GM12878 (cell line): ENCODE results near the gene DERA. TPM values are rescaled to one million over a fixed set of nuclear protein-coding genes. Genes with fewer than 3 reads are reported as not detected.

Experiments
- ATAC-seq: fragments of 200-7000 bp; cut with Tn5 transposase; 3 replicates; pipeline ENCODE4 v1.9.1; 2020; ENCODE audit warnings: mild to moderate bottlenecking, moderate library complexity
- BruUV-seq: library from RNA; stranded (reverse); fragments of 400-500 nt; replicated peaks from 2 replicates; lab custom pipeline; 2021; lab: Mats Ljungman, UMichigan
- CTCF ChIA-PET: fragments of 300-600 bp; sonication (Branson Sonifier 250); formaldehyde crosslinking; extraction: SDS; loops from one replicate; lab custom pipeline; 2021; ENCODE audit warnings: inconsistent platforms; lab: Yijun Ruan, JAX
- POLR2A ChIA-PET: fragments of 350-600 bp; formaldehyde crosslinking; extraction: SDS; loops from one replicate; lab custom pipeline; 2021; ENCODE audit warnings: inconsistent platforms; lab: Charles Lee
- RAD21 ChIA-PET: fragments of 300-600 bp; sonication (Branson Sonifier 250); formaldehyde crosslinking; loops from one replicate; lab custom pipeline; 2023; ENCODE audit warnings: antibody characterized with exemption; ENCODE audit not compliant: unreplicated experiment; lab: Charles Lee
- SMC1A ChIA-PET: fragments of 300-600 bp; sonication (Branson Sonifier 250); formaldehyde crosslinking; loops from one replicate; lab custom pipeline; 2023; ENCODE audit not compliant: unreplicated experiment, uncharacterized antibody; lab: Charles Lee
- DNase-seq: peaks from one replicate; pipeline ENCODE4 v3.0.0-alpha.2; 2011; ENCODE audit warnings: low read depth, low spot score
- FAIRE-seq: peaks from 3 replicates; lab custom pipeline; 2011; peaks lifted over from hg19 to GRCh38; lab: Jason Lieb, UNC
- H2AFZ ChIP-seq: 2 replicates; pipeline ENCODE4 v1.6.0; 2011; ENCODE audit warnings: low read depth, low read length, control low read depth; ENCODE audit not compliant: control insufficient read depth
- H3K27ac ChIP-seq: 2 replicates; pipeline ENCODE4 v1.5.1; 2011; ENCODE audit warnings: control low read depth; ENCODE audit not compliant: control insufficient read depth, insufficient read depth
- H3K27me3 ChIP-seq, 2 experiments: replicated peaks in 1 of 2; 2 replicates each; pipeline versions ENCODE4 v1.6.0 to v1.6.1; 2011; ENCODE audit warnings: low read length in 1 of 2; ENCODE audit not compliant: control insufficient read depth in 2 of 2, insufficient read depth in 2 of 2
- H3K36me3 ChIP-seq, 2 experiments: 2 replicates each; pipeline ENCODE4 v1.5.1; 2011; ENCODE audit warnings: low read length in 1 of 2; ENCODE audit not compliant: control insufficient read depth in 2 of 2, insufficient read depth in 2 of 2
- H3K4me1 ChIP-seq: 2 replicates; pipeline ENCODE4 v1.6.1; 2011; ENCODE audit warnings: mild to moderate bottlenecking, low read length, moderate library complexity, mixed read lengths; ENCODE audit not compliant: control insufficient read depth, insufficient read depth
- H3K4me2 ChIP-seq: 2 replicates; pipeline ENCODE4 v1.6.0; 2011; ENCODE audit warnings: control low read depth; ENCODE audit not compliant: control insufficient read depth, insufficient read depth
- H3K4me3 ChIP-seq: fragments of 200-600 bp; sonication (generic); 2 replicates; pipeline ENCODE4 v1.5.1; 2016
- H3K79me2 ChIP-seq: 2 replicates; pipeline ENCODE4 v1.6.0; 2011; ENCODE audit warnings: low read length; ENCODE audit not compliant: control insufficient read depth, insufficient read depth
- H3K9ac ChIP-seq: 2 replicates; pipeline ENCODE4 v1.8.0; 2011; ENCODE audit warnings: low read length, control low read depth, mixed read lengths; ENCODE audit not compliant: control insufficient read depth, insufficient read depth
- H3K9me3 ChIP-seq: replicated peaks from 3 replicates; pipeline ENCODE4 v1.5.1; 2011; ENCODE audit warnings: mild to moderate bottlenecking, low read length; ENCODE audit not compliant: control insufficient read depth, insufficient read depth
- H4K20me1 ChIP-seq: 2 replicates; pipeline ENCODE4 v1.6.0; 2011; ENCODE audit not compliant: control insufficient read depth, insufficient read depth
- BCL3 ChIP-seq: IDR thresholded peaks from 2 replicates; pipeline ENCODE4 v1.6.1; 2011; ENCODE audit warnings: borderline replicate concordance, low read depth, mild to moderate bottlenecking, moderate library complexity, low read length; ENCODE audit not compliant: insufficient read depth, poor library complexity, severe bottlenecking
- BMI1 ChIP-seq: fragments of 450-650 bp; IDR thresholded peaks from 2 replicates; pipeline ENCODE4 v1.6.1; 2016; ENCODE audit warnings: mild to moderate bottlenecking, moderate library complexity, borderline replicate concordance
- DPF2 ChIP-seq: fragments of 450-650 bp; IDR thresholded peaks from 2 replicates; pipeline ENCODE4 v1.6.1; 2017; ENCODE audit warnings: mild to moderate bottlenecking
- IKZF2 ChIP-seq, 2 experiments: fragments of 450-650 bp; IDR thresholded peaks; 2 replicates each; pipeline ENCODE4 v1.6.1; 2017; ENCODE audit warnings: mild to moderate bottlenecking in 2 of 2, moderate library complexity in 2 of 2
- LARP7 ChIP-seq: fragments of 450-650 bp; IDR thresholded peaks from 2 replicates; pipeline ENCODE4 v1.6.1; 2017; ENCODE audit warnings: mild to moderate bottlenecking
- MEF2B ChIP-seq: fragments of 450-650 bp; IDR thresholded peaks from 2 replicates; pipeline ENCODE4 v1.6.1; 2018; ENCODE audit warnings: mild to moderate bottlenecking, moderate library complexity; ENCODE audit not compliant: partially characterized antibody, poor library complexity, severe bottlenecking
- NBN ChIP-seq: fragments of 450-650 bp; IDR thresholded peaks from 2 replicates; pipeline ENCODE4 v1.6.1; 2016
- NFIC ChIP-seq: IDR thresholded peaks from 2 replicates; pipeline ENCODE4 v1.6.1; 2012; ENCODE audit warnings: low read depth, mild to moderate bottlenecking, inconsistent platforms, low read length, moderate library complexity
- PAX5 ChIP-seq: IDR thresholded peaks from 2 replicates; pipeline ENCODE4 v1.6.1; 2011; ENCODE audit warnings: low read depth, low read length, borderline replicate concordance
- PAX8 ChIP-seq: fragments of 450-650 bp; IDR thresholded peaks from 2 replicates; pipeline ENCODE4 v1.6.1; 2017; ENCODE audit warnings: mild to moderate bottlenecking, moderate library complexity
- POLR2AphosphoS2 ChIP-seq: IDR thresholded peaks from 2 replicates; pipeline ENCODE4 v1.6.1; 2011; ENCODE audit warnings: low read depth, mild to moderate bottlenecking, low read length, improper control_type of control experiment, moderate library complexity
- RB1 ChIP-seq: fragments of 450-650 bp; formaldehyde crosslinking; IDR thresholded peaks from 2 replicates; pipeline ENCODE4 v1.6.1; 2017; ENCODE audit warnings: mild to moderate bottlenecking, borderline replicate concordance
- RBBP5 ChIP-seq: fragments of 200-600 bp; sonication (generic); conservative IDR thresholded peaks from 2 replicates; pipeline ENCODE4 v1.6.1; 2016
- RCOR1 ChIP-seq: conservative IDR thresholded peaks from 2 replicates; pipeline ENCODE4 v1.6.1; 2012; ENCODE audit warnings: low read depth, low read length, improper control_type of control experiment
- SMAD5 ChIP-seq: IDR thresholded peaks from 2 replicates; pipeline ENCODE4 v1.6.1; 2016; ENCODE audit warnings: antibody characterized with exemption, low read depth
- STAT3 ChIP-seq: IDR thresholded peaks from 2 replicates; pipeline ENCODE4 v1.6.1; 2011; ENCODE audit warnings: low read depth, low read length, improper control_type of control experiment
- TCF12 ChIP-seq: IDR thresholded peaks from 2 replicates; pipeline ENCODE4 v1.6.1; 2011; ENCODE audit warnings: low read depth, mild to moderate bottlenecking, low read length
- TCF7 ChIP-seq: IDR thresholded peaks from 2 replicates; pipeline ENCODE4 v1.6.1; 2014; ENCODE audit warnings: antibody characterized with exemption, borderline replicate concordance
- ZBED1 ChIP-seq: IDR thresholded peaks from 2 replicates; pipeline ENCODE4 v1.6.1; 2016; ENCODE audit warnings: borderline replicate concordance
- ZNF217 ChIP-seq: fragments of 450-650 bp; IDR thresholded peaks from 2 replicates; pipeline ENCODE4 v1.6.1; 2017; ENCODE audit warnings: antibody characterized with exemption, mild to moderate bottlenecking
- ZNF622 ChIP-seq: fragments of 450-650 bp; IDR thresholded peaks from 2 replicates; pipeline ENCODE4 v1.6.1; 2017; ENCODE audit warnings: mild to moderate bottlenecking, inconsistent platforms
- WGBS: methylation state at CpG from one replicate; pipeline ENCODE4 v1.1.6; 2016; ENCODE audit warnings: low lambda C conversion rate; ENCODE audit not compliant: insufficient replicate concordance, insufficient coverage; ENCODE audit errors: missing lambda C conversion rate; 5-methylcytosine and 5-hydroxymethylcytosine counted together
- in situ Hi-C: fragments of 300-500 bp; cut with MboI; formaldehyde crosslinking; loops from 9 replicates; pipeline ENCODE4 v1.14.3; 2018; ENCODE audit warnings: mixed read lengths
- intact Hi-C: fragments of 100-400 bp; cut with micrococcal nuclease; formaldehyde crosslinking; loops from one replicate; pipeline ENCODE4 v1.14.2; 2022; ENCODE audit not compliant: unreplicated experiment
- polyA plus RNA-seq, 11 experiments: library from polyadenylated mRNA; depleted of rRNA in 4 of 11; unstranded in 6 of 11; stranded (reverse) in 5 of 11; fragments of >200 nt; fragmentation: Nextera tagmentation in 4 of 11; fragmentation: Illumina TruSeq in 1 of 11; extraction: Ambion mirVana in 4 of 11; extraction: Trizol in 1 of 11; gene quantifications; 1 replicate in 1 of 11; 2 replicates in 10 of 11; pipeline versions ENCODE4 v1.2.1 to v1.2.3, GENCODE V29; 2011 to 2016; ENCODE audit warnings: inconsistent platforms in 2 of 11, missing spikeins in 2 of 11, low read depth in 1 of 11
- total RNA-seq, 4 experiments: library from RNA; depleted of rRNA in 3 of 4; stranded (reverse); fragments of >200 nt in 3 of 4; fragmentation: Illumina TruSeq in 1 of 4; extraction: Trizol in 1 of 4; gene quantifications; 2 replicates each; pipeline versions ENCODE4 v1.2.1 to v1.2.3, GENCODE V29; 2013 to 2021

Gene DERA
- total and polyA plus RNA-seq, 10 of the 15 experiments (the other 5 are each of a cell fraction or from before 2014, with no cell fraction given), result 34.9 to 97.1 (median 40.8) TPM

GRCh38 chr12:16020031-16020430, 108.9 kb downstream of the DERA start:
- Histone ChIP-seq H3K27ac (no peak overlapping the region), H3K27me3 (no peaks in the 10 kb centered on the region), H4K20me1 (no peaks in the 10 kb centered on the region), H3K36me3 (no peaks in the 10 kb centered on the region), H3K4me2 (no peak overlapping the region), H3K79me2 (no peaks in the 10 kb centered on the region), H3K4me1 (no peaks in the 10 kb centered on the region), H3K9me3 (no peaks in the 10 kb centered on the region; the same call in 2 of the 3 replicates), H3K9ac (no peak overlapping the region), H3K4me3 (no peak overlapping the region), H2AFZ (no peak overlapping the region)
- RAD21 ChIA-PET, result no interaction called here
- SMC1A ChIA-PET, result interaction anchor here (1.0 kb wide), 1 partner anchor 360 kb away, joined by 3 read pairs; no protein-coding TSS in a partner anchor
- no peak for ATAC-seq
- TF ChIP-seq NFIC (no peak), IKZF2 (IDR thresholded peaks at IDR 0.05) (no peak), DPF2 (no peak), TCF7 (no peak)
- FAIRE-seq, result no peak
- intact Hi-C loops (no loop called here), in situ Hi-C loops (no loop called here)
- DNase-seq, result no peak
- POLR2A ChIA-PET, result no interaction called here
- CTCF ChIA-PET, result interaction anchor here (1.5 kb wide), 1 partner anchor 105 kb away, joined by 3 read pairs; no protein-coding TSS in a partner anchor
- 100% methylated on average over 1 of the region's 2 CpGs for WGBS
- BruUV-seq, result no TSS peak

- Histone ChIP-seq H3K4me1 (no peaks in the 10 kb centered on the region), H2AFZ (no peak overlapping the region), H4K20me1 (no peaks in the 10 kb centered on the region), H3K36me3 (no peaks in the 10 kb centered on the region), H3K9me3 (no peaks in the 10 kb centered on the region; the same call in 2 of the 3 replicates), H3K9ac (no peak overlapping the region), H3K4me3 (no peak overlapping the region), H3K79me2 (no peaks in the 10 kb centered on the region), H3K4me2 (no peak overlapping the region), H3K27ac (no peak overlapping the region), H3K27me3 (no peaks in the 10 kb centered on the region)
- CTCF ChIA-PET, result interaction anchor here (0.9 kb wide), 1 partner anchor 59 kb away, joined by 3 read pairs; no protein-coding TSS in a partner anchor
- ATAC-seq (no peak), FAIRE-seq (no peak), DNase-seq (no peak)
- no peak for TF ChIP-seq POLR2AphosphoS2
- no peak for TF ChIP-seq BMI1
- TF ChIP-seq RB1, result no peak
- TF ChIP-seq ZNF622, result no peak
- no peak for TF ChIP-seq PAX5
- no peak for TF ChIP-seq NBN
- TF ChIP-seq TCF12, result no peak
- TF ChIP-seq MEF2B, result no peak
- no peak for TF ChIP-seq LARP7
- TF ChIP-seq SMAD5, result no peak
- no peak for TF ChIP-seq STAT3
- TF ChIP-seq RCOR1, result no peak
- TF ChIP-seq BCL3, result no peak
- TF ChIP-seq ZNF217, result no peak
- no peak for TF ChIP-seq PAX8
- no peak for TF ChIP-seq ZBED1
- no peak for TF ChIP-seq RBBP5
- 87% methylated on average over 1 of the region's 1 CpG for WGBS
- POLR2A ChIA-PET, result no interaction called here
- in situ Hi-C loops (no loop called here), intact Hi-C loops (no loop called here)
- no TSS peak for BruUV-seq
- RAD21 ChIA-PET, result no interaction called here
- SMC1A ChIA-PET, result interaction anchor here (1.5 kb wide), 1 partner anchor 39 kb away, joined by 3 read pairs; no protein-coding TSS in a partner anchor
Measured at GRCh38 chr12:16021026-16021425, 109.9 kb downstream of the DERA start.
